SKM-1 (cell line): ENCODE results near the gene GFY.

Experiments used
- DNase-seq: peaks from one replicate; lab custom pipeline; 2025; ENCODE audit not compliant: unreplicated experiment; lab: John Stamatoyannopoulos, UW

Gene GFY

GRCh38 chr19:49425178-49425577 is at the start of gene GFY:
TSS of gene GFY (plus strand) at chr19:49425388. CDS start at chr19:49426431, 1,043 bp downstream.
- no peak for DNase-seq

- DNase-seq: no peak
Measured at GRCh38 chr19:49378512-49378911, 46.7 kb upstream of the GFY start.

GRCh38 chr19:49380391-49380790 is 44.8 kb upstream of the GFY start:
- no peak for DNase-seq

GRCh38 chr19:49382639-49383038 is 42.5 kb upstream of the GFY start:
- no peak for DNase-seq

- DNase-seq: no peak
Measured at GRCh38 chr19:49383599-49383998, 41.6 kb upstream of the GFY start.

- no peak for DNase-seq
Measured at GRCh38 chr19:49387936-49388372, 37.2 kb upstream of the GFY start, which contains the start of gene KASH5. TSS of gene KASH5 (plus strand) at chr19:49388249. CDS start at chr19:49390884, 2,635 bp downstream.

- no peak for DNase-seq
Measured at GRCh38 chr19:49389406-49389805, 35.8 kb upstream of the GFY start.

GRCh38 chr19:49390131-49390928 is 34.9 kb upstream of the GFY start:
- DNase-seq: no peak

- DNase-seq: no peak
Measured at GRCh38 chr19:49390929-49391359, 34.2 kb upstream of the GFY start.

- peak; percentile 11 for DNase-seq
Measured at GRCh38 chr19:49391581-49392399, 33.4 kb upstream of the GFY start.

- no peak for DNase-seq
Measured at GRCh38 chr19:49393881-49394280, 31.3 kb upstream of the GFY start.

- DNase-seq: no peak
Measured at GRCh38 chr19:49395581-49396407, 29.4 kb upstream of the GFY start.

GRCh38 chr19:49396738-49397505 is 28.3 kb upstream of the GFY start:
- DNase-seq: no peak

GRCh38 chr19:49398001-49398615 is 27.1 kb upstream of the GFY start:
- DNase-seq: no peak

- DNase-seq: no peak
Measured at GRCh38 chr19:49398931-49399330, 26.3 kb upstream of the GFY start.

GRCh38 chr19:49400029-49400428 is 25.2 kb upstream of the GFY start:
- no peak for DNase-seq

GRCh38 chr19:49403404-49404187 is 21.6 kb upstream of the GFY start:
- no peak for DNase-seq

GRCh38 chr19:49407079-49407478 is 18.1 kb upstream of the GFY start:
- no peak for DNase-seq

- DNase-seq: no peak
Measured at GRCh38 chr19:49407482-49408015, 17.6 kb upstream of the GFY start.
